Measurements from ENCODE around the gene FRMD4B. TPM values are rescaled to one million over a fixed set of nuclear protein-coding genes. Genes with fewer than 3 reads are reported as not detected.

Gene FRMD4B
- total RNA-seq, 4 donors from 2014 or later: 39.5 to 71.0 (median 56.0) TPM

- ATAC-seq (ENCODE audit: low FRiP score): no peak
- TF ChIP-seq, protein P1, sequence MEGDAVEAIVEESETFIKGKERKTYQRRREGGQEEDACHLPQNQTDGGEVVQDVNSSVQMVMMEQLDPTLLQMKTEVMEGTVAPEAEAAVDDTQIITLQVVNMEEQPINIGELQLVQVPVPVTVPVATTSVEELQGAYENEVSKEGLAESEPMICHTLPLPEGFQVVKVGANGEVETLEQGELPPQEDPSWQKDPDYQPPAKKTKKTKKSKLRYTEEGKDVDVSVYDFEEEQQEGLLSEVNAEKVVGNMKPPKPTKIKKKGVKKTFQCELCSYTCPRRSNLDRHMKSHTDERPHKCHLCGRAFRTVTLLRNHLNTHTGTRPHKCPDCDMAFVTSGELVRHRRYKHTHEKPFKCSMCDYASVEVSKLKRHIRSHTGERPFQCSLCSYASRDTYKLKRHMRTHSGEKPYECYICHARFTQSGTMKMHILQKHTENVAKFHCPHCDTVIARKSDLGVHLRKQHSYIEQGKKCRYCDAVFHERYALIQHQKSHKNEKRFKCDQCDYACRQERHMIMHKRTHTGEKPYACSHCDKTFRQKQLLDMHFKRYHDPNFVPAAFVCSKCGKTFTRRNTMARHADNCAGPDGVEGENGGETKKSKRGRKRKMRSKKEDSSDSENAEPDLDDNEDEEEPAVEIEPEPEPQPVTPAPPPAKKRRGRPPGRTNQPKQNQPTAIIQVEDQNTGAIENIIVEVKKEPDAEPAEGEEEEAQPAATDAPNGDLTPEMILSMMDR (IDR thresholded peaks at IDR 0.05): no peak
- no peak for DNase-seq (ENCODE audit: low spot score)
Observed at GRCh38 chr3:69259125-69259524, 126.8 kb downstream of the FRMD4B start.

GRCh38 chr3:69255928-69256327, 130.0 kb downstream of the FRMD4B start:
- TF ChIP-seq, protein P1 (IDR thresholded peaks at IDR 0.05): no peak
- ATAC-seq (ENCODE audit: low FRiP score) (no peak), DNase-seq (ENCODE audit: low spot score) (no peak)

- ATAC-seq (ENCODE audit: low FRiP score): no peak
- TF ChIP-seq, protein P1 (IDR thresholded peaks at IDR 0.05): no peak
Observed at GRCh38 chr3:69254351-69254750, 131.5 kb downstream of the FRMD4B start.

GRCh38 chr3:69252631-69253030, 133.3 kb downstream of the FRMD4B start:
- ATAC-seq (ENCODE audit: low FRiP score): no peak
- DNase-seq (ENCODE audit: low spot score): no peak
- TF ChIP-seq, protein P1 (IDR thresholded peaks at IDR 0.05): no peak

More at GRCh38 chr3:69254351-69254750, 131.5 kb downstream of the FRMD4B start:
- DNase-seq (ENCODE audit: low spot score): no peak

- ATAC-seq (ENCODE audit: low FRiP score): no peak
- no peak for DNase-seq (ENCODE audit: low spot score)
- TF ChIP-seq, protein P1 (IDR thresholded peaks at IDR 0.05): no peak
Observed at GRCh38 chr3:69252141-69252540, 133.7 kb downstream of the FRMD4B start.

DNA sequence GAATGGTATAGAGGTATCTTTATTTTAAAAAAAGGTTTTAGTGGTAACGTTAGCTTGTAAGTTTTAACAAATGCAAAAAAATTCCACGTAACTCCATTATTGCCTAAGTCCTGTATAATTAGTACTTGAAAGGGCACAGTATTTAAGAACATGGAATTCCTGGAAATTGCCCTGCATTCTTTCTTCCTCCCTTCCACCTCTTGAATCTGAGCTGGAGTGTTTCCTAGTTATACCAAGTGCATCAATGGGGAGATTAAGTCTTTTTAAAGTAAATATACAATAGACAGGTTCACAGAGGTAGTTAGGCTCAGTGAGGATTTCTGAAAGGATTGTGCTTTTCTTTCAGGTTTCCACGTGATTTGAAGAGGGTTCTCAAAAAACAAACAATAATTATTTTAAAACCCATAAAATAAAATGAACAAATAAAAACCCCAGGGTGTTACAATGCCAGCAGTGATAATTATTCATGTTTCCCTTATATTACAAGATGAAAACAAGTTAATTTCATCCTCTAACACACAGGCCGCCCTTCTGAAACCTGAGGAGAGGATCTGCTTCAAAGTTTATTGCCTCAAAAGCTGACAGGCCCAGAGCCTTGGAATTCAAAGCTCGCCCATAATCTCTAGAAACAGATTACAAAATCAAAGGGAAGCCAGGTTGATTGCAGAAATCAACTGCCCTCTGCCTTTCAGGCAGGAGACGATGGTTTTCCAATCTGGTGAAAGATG, 134.6 kb downstream of the FRMD4B start:
- TF ChIP-seq, protein P1 (IDR thresholded peaks at IDR 0.05): no peak
- ATAC-seq (ENCODE audit: low FRiP score): peak; percentile 60

GRCh38 chr3:69250014-69250413, 135.9 kb downstream of the FRMD4B start:
- ATAC-seq (ENCODE audit: low FRiP score) (peak; percentile 46), DNase-seq (ENCODE audit: low spot score) (no peak)
- TF ChIP-seq, protein P1 (IDR thresholded peaks at IDR 0.05): no peak

More for the DNA sequence above, 134.6 kb downstream of the FRMD4B start:
- DNase-seq (ENCODE audit: low spot score): no peak

All from omental fat pad (tissue), 4 donors.